HCT116 (cell line): Measurements from ENCODE around the gene NARF. TPM values are rescaled to one million over a fixed set of nuclear protein-coding genes. Genes with fewer than 3 reads are reported as not detected.

Experiments used
- ATAC-seq: fragments of 200-7000 bp; cut with Tn5 transposase; 2 replicates; pipeline ENCODE4 v1.9.1; 2020; ENCODE audit warnings: mild to moderate bottlenecking, moderate library complexity
- BruUV-seq: library from RNA; stranded (reverse); fragments of 400-500 nt; replicated peaks from 2 replicates; lab custom pipeline; 2021; lab: Mats Ljungman, UMichigan
- CTCF ChIA-PET: fragments of 300-600 bp; sonication (Branson Sonifier 250); formaldehyde crosslinking; loops from one replicate; lab custom pipeline; 2021; ENCODE audit warnings: antibody characterized with exemption; lab: Charles Lee
- POLR2A ChIA-PET: fragments of 300-600, 350-600 bp; sonication (Branson Sonifier 250); formaldehyde crosslinking; loops from one replicate; lab custom pipeline; 2021; ENCODE audit warnings: antibody characterized with exemption; lab: Charles Lee
- RAD21 ChIA-PET, 2 experiments: fragments of 300-600 bp; sonication (Branson Sonifier 250); formaldehyde crosslinking; loops; one replicate each; lab custom pipeline; 2023; ENCODE audit warnings: low total read pairs in 2 of 2; ENCODE audit not compliant: uncharacterized antibody in 2 of 2, unreplicated experiment in 2 of 2, low non-redundant PET in 1 of 2; lab: Charles Lee
- DNase-seq: peaks from one replicate; pipeline ENCODE4 v3.0.0-alpha.2; 2010; ENCODE audit warnings: low read depth, low spot score
- H2AFZ ChIP-seq: fragments of 200-600 bp; shearing (Covaris generic), sonication (generic); 2 replicates; pipeline ENCODE4 v1.6.1; 2017; ENCODE audit warnings: low read depth, mixed run types, mixed read lengths, antibody characterized with exemption, low read length; ENCODE audit not compliant: poor library complexity, severe bottlenecking
- H3K27ac ChIP-seq: 2 replicates; pipeline ENCODE4 v1.5.1; 2012; ENCODE audit warnings: low read depth, low read length
- H3K27me3 ChIP-seq: fragments of 200-600 bp; sonication (generic); 2 replicates; pipeline ENCODE4 v1.6.1; 2016; ENCODE audit warnings: mixed run types, low read length, mixed read lengths; ENCODE audit not compliant: insufficient read depth
- H3K36me3 ChIP-seq, 2 experiments: fragments of 200-500 bp in 1 of 2; fragments of 200-600 bp in 1 of 2; sonication (Bioruptor generic) in 1 of 2; sonication (generic) in 1 of 2; 2 replicates each; pipeline versions ENCODE4 v1.5.1 to v1.6.1; 2014 to 2016; ENCODE audit warnings: low read length in 2 of 2, inconsistent platforms in 1 of 2, mixed read lengths in 1 of 2, mixed run types in 1 of 2; ENCODE audit not compliant: insufficient read depth in 2 of 2, control insufficient read depth in 1 of 2
- H3K4me1 ChIP-seq, 2 experiments: fragments of 200-600 bp in 1 of 2; sonication (generic) in 1 of 2; 2 replicates each; pipeline versions ENCODE4 v1.5.1 to v1.6.1; 2012 to 2017; ENCODE audit warnings: low read length in 2 of 2, inconsistent platforms in 1 of 2, mild to moderate bottlenecking in 1 of 2, mixed read lengths in 1 of 2, mixed run types in 1 of 2, moderate library complexity in 1 of 2; ENCODE audit not compliant: insufficient read depth in 2 of 2, control insufficient read depth in 1 of 2
- H3K4me2 ChIP-seq: fragments of 200-600 bp; sonication (generic); 2 replicates; pipeline ENCODE4 v1.6.1; 2017; ENCODE audit warnings: mixed run types, low read length, mixed read lengths
- H3K4me3 ChIP-seq, 2 experiments: fragments of 200-600 bp in 1 of 2; sonication (generic) in 1 of 2; replicated peaks in 1 of 2; 2 replicates each; pipeline ENCODE4 v1.5.1; 2011 to 2016; ENCODE audit warnings: low read length in 2 of 2, control low read depth in 1 of 2, low read depth in 1 of 2, mild to moderate bottlenecking in 1 of 2, mixed read lengths in 1 of 2, mixed run types in 1 of 2
- H3K79me2 ChIP-seq: fragments of 200-600 bp; sonication (generic); 2 replicates; pipeline ENCODE4 v1.6.1; 2017; ENCODE audit warnings: mild to moderate bottlenecking, mixed run types, low read length, moderate library complexity, mixed read lengths; ENCODE audit not compliant: insufficient read depth
- H3K9ac ChIP-seq: fragments of 200-600 bp; sonication (generic); 2 replicates; pipeline ENCODE4 v1.6.1; 2016; ENCODE audit warnings: low read length, mixed read lengths
- H3K9me2 ChIP-seq: fragments of 200-600 bp; sonication (generic), shearing (Covaris generic); 2 replicates; pipeline ENCODE4 v1.6.1; 2017; ENCODE audit warnings: mixed run types, mild to moderate bottlenecking, moderate library complexity; ENCODE audit not compliant: insufficient read depth
- H3K9me3 ChIP-seq, 2 experiments: fragments of 200-500 bp in 1 of 2; fragments of 200-600 bp in 1 of 2; sonication (Bioruptor generic) in 1 of 2; sonication (generic) in 1 of 2; 2 replicates each; pipeline ENCODE4 v1.6.1; 2014 to 2017; ENCODE audit warnings: low read length in 2 of 2, mixed read lengths in 2 of 2, inconsistent platforms in 1 of 2, low read depth in 1 of 2, mild to moderate bottlenecking in 1 of 2, mixed run types in 1 of 2, moderate library complexity in 1 of 2; ENCODE audit not compliant: control insufficient read depth in 1 of 2, insufficient read depth in 1 of 2
- H4K20me1 ChIP-seq: fragments of 200-600 bp; sonication (generic), shearing (Covaris generic); 2 replicates; pipeline ENCODE4 v1.6.1; 2017; ENCODE audit warnings: mixed run types, mild to moderate bottlenecking, moderate library complexity; ENCODE audit not compliant: insufficient read depth
- ATF3 ChIP-seq: IDR thresholded peaks from 2 replicates; pipeline ENCODE4 v1.6.1; 2012
- CEBPB ChIP-seq: IDR thresholded peaks from 2 replicates; pipeline ENCODE4 v1.6.1; 2012; ENCODE audit warnings: low read depth
- EZH2 ChIP-seq: fragments of 200-600 bp; sonication (generic); IDR thresholded peaks from 2 replicates; pipeline ENCODE4 v1.6.1; 2017; ENCODE audit warnings: antibody characterized with exemption, mixed run types
- EZH2phosphoT487 ChIP-seq: fragments of 200-600 bp; IDR thresholded peaks from 2 replicates; pipeline ENCODE4 v1.6.1; 2018; ENCODE audit warnings: antibody characterized with exemption, borderline replicate concordance
- RAD21 ChIP-seq: IDR thresholded peaks from 2 replicates; pipeline ENCODE4 v1.6.1; 2012; ENCODE audit warnings: low read depth, mild to moderate bottlenecking
- SIN3A ChIP-seq: IDR thresholded peaks from 2 replicates; pipeline ENCODE4 v1.6.1; 2012; ENCODE audit warnings: low read depth
- SRF ChIP-seq: IDR thresholded peaks from 2 replicates; pipeline ENCODE4 v1.6.1; 2012; ENCODE audit warnings: low read depth
- YY1 ChIP-seq: IDR thresholded peaks from 2 replicates; pipeline ENCODE4 v1.6.1; 2011; ENCODE audit warnings: low read length, low read depth, moderate library complexity, mild to moderate bottlenecking; ENCODE audit not compliant: insufficient replicate concordance; ENCODE audit errors: extremely low read depth
- ZBTB33 ChIP-seq: IDR thresholded peaks from 2 replicates; pipeline ENCODE4 v1.6.1; 2011; ENCODE audit warnings: mild to moderate bottlenecking, low read length, moderate library complexity; ENCODE audit not compliant: insufficient replicate concordance; ENCODE audit errors: extremely low read depth
- ZNF274 ChIP-seq: fragments of 200-500 bp; sonication (Bioruptor generic); IDR thresholded peaks from 2 replicates; pipeline ENCODE4 v1.6.1; 2014; ENCODE audit warnings: mild to moderate bottlenecking, low read depth, low read length, inconsistent platforms
- intact Hi-C: fragments of 100-400 bp; cut with micrococcal nuclease; formaldehyde crosslinking; loops from 2 replicates; pipeline ENCODE4 v1.10.0; 2022
- total RNA-seq: library from RNA; stranded (reverse); gene quantifications from one replicate; pipeline ENCODE4 v1.2.1, GENCODE V29; 2021; ENCODE audit not compliant: unreplicated experiment

NARF gene
- total RNA-seq, 1 experiment from 2014 or later: 91.8 TPM

GRCh38 chr17:82489851-82490511, 31.4 kb downstream of the NARF start:
- H3K4me2 ChIP-seq: no peak overlapping the region
- ChIA-PET RAD21 (no interaction called here), POLR2A (interaction anchor here (0.7 kb wide), 1 partner anchor 29 kb away, joined by 3 read pairs; no protein-coding TSS in a partner anchor), CTCF (no interaction called here)
- no peak overlapping the region for H2AFZ ChIP-seq
- no peaks in the 10 kb centered on the region for H3K27me3 ChIP-seq
- no peak overlapping the region for H3K4me3 ChIP-seq
- H3K9me2 ChIP-seq: no peaks in the 10 kb centered on the region
- DNase-seq (no peak), ATAC-seq (no peak)
- no peaks in the 10 kb centered on the region for H3K9me3 ChIP-seq
- TF ChIP-seq EZH2 (no peak), SRF (no peak), ZNF274 (no peak), YY1 (no peak), RAD21 (no peak), SIN3A (no peak), EZH2phosphoT487 (no peak), CEBPB (no peak), ZBTB33 (no peak), ATF3 (no peak)
- no peaks in the 10 kb centered on the region for H4K20me1 ChIP-seq
- intact Hi-C loops: loop anchor here (5.0 kb wide), 1 partner anchor 37 kb away; no protein-coding TSS in a partner anchor
- H3K4me1 ChIP-seq: peaks cover 21 to 28% of the 10 kb centered on the region in 2 experiments
- no peaks in the 10 kb centered on the region for H3K79me2 ChIP-seq
- no peak overlapping the region for H3K9ac ChIP-seq
- no TSS peak for BruUV-seq
- H3K36me3 ChIP-seq: peaks cover 12 to 13% of the 10 kb centered on the region in 2 experiments; a peak in 2 of 4 replicates
- H3K27ac ChIP-seq: no peak overlapping the region
